Measurements from ENCODE around the gene THEMIS2. TPM values are rescaled to one million over a fixed set of nuclear protein-coding genes. Genes with fewer than 3 reads are reported as not detected.

Gene THEMIS2
- total and polyA plus RNA-seq, 2 of the 8 experiments (the other 6 are each of a cell fraction or from before 2014, with no cell fraction given): 12.4 to 28.0 TPM

DNA sequence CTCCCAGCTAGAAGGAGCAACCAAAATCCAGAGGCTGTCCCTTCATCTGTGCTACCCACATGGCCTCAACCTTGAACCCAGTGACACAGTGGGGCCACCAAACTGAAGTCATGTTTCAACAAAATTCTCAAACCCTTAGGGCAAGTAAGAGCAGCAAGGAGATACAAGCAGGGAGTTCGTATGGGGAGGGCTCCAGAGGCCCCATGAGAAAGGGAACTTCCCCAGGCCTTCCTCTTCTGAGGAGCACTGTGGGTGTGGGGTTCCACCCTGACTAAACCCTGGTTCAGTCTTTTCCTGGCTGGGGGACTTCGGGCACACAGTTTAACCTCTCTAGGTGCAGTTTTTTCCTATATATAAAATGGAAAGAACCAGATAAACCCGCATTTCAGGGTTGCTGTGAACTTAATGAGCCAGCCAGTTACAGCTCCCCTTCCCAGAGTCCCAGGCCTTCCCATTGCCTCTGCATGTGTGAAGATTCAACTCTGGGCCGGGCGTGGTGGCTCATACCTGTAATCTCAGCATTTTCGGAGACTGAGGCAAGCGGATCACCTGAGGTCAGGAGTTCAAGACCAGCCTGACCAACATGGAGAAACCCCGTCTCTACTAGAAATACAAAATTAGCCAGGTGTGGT, 8.0 kb upstream of the THEMIS2 start (continued):
- TF ChIP-seq, protein P1, sequence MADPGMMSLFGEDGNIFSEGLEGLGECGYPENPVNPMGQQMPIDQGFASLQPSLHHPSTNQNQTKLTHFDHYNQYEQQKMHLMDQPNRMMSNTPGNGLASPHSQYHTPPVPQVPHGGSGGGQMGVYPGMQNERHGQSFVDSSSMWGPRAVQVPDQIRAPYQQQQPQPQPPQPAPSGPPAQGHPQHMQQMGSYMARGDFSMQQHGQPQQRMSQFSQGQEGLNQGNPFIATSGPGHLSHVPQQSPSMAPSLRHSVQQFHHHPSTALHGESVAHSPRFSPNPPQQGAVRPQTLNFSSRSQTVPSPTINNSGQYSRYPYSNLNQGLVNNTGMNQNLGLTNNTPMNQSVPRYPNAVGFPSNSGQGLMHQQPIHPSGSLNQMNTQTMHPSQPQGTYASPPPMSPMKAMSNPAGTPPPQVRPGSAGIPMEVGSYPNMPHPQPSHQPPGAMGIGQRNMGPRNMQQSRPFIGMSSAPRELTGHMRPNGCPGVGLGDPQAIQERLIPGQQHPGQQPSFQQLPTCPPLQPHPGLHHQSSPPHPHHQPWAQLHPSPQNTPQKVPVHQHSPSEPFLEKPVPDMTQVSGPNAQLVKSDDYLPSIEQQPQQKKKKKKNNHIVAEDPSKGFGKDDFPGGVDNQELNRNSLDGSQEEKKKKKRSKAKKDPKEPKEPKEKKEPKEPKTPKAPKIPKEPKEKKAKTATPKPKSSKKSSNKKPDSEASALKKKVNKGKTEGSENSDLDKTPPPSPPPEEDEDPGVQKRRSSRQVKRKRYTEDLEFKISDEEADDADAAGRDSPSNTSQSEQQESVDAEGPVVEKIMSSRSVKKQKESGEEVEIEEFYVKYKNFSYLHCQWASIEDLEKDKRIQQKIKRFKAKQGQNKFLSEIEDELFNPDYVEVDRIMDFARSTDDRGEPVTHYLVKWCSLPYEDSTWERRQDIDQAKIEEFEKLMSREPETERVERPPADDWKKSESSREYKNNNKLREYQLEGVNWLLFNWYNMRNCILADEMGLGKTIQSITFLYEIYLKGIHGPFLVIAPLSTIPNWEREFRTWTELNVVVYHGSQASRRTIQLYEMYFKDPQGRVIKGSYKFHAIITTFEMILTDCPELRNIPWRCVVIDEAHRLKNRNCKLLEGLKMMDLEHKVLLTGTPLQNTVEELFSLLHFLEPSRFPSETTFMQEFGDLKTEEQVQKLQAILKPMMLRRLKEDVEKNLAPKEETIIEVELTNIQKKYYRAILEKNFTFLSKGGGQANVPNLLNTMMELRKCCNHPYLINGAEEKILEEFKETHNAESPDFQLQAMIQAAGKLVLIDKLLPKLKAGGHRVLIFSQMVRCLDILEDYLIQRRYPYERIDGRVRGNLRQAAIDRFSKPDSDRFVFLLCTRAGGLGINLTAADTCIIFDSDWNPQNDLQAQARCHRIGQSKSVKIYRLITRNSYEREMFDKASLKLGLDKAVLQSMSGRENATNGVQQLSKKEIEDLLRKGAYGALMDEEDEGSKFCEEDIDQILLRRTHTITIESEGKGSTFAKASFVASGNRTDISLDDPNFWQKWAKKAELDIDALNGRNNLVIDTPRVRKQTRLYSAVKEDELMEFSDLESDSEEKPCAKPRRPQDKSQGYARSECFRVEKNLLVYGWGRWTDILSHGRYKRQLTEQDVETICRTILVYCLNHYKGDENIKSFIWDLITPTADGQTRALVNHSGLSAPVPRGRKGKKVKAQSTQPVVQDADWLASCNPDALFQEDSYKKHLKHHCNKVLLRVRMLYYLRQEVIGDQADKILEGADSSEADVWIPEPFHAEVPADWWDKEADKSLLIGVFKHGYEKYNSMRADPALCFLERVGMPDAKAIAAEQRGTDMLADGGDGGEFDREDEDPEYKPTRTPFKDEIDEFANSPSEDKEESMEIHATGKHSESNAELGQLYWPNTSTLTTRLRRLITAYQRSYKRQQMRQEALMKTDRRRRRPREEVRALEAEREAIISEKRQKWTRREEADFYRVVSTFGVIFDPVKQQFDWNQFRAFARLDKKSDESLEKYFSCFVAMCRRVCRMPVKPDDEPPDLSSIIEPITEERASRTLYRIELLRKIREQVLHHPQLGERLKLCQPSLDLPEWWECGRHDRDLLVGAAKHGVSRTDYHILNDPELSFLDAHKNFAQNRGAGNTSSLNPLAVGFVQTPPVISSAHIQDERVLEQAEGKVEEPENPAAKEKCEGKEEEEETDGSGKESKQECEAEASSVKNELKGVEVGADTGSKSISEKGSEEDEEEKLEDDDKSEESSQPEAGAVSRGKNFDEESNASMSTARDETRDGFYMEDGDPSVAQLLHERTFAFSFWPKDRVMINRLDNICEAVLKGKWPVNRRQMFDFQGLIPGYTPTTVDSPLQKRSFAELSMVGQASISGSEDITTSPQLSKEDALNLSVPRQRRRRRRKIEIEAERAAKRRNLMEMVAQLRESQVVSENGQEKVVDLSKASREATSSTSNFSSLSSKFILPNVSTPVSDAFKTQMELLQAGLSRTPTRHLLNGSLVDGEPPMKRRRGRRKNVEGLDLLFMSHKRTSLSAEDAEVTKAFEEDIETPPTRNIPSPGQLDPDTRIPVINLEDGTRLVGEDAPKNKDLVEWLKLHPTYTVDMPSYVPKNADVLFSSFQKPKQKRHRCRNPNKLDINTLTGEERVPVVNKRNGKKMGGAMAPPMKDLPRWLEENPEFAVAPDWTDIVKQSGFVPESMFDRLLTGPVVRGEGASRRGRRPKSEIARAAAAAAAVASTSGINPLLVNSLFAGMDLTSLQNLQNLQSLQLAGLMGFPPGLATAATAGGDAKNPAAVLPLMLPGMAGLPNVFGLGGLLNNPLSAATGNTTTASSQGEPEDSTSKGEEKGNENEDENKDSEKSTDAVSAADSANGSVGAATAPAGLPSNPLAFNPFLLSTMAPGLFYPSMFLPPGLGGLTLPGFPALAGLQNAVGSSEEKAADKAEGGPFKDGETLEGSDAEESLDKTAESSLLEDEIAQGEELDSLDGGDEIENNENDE (IDR thresholded peaks at IDR 0.05; ENCODE audit: insufficient replicate concordance, low read length): no peak
- TF ChIP-seq GTF2F1 (IDR thresholded peaks at IDR 0.05; ENCODE audit: borderline replicate concordance, low read depth, low read length): no peak
- no peak for TF ChIP-seq E2F6 (IDR thresholded peaks at IDR 0.05)
